Sigmoid colon (tissue), 4 donors: Measurements from ENCODE around the gene TMC8.

ENCODE experiments used
- CTCF ChIP-seq, 4 experiments: fragments of 450-650 bp in 3 of 4; fragments of 200-600 bp in 1 of 4; IDR thresholded peaks; one replicate each; pipeline ENCODE4 v1.5.1; 2016 to 2019; ENCODE audit warnings: antibody characterized with exemption in 4 of 4, mild to moderate bottlenecking in 3 of 4, moderate library complexity in 2 of 4
- POLR2AphosphoS5 ChIP-seq, 4 donors: sonication (generic); formaldehyde crosslinking; IDR thresholded peaks; one replicate each; pipeline ENCODE4 v1.6.1; 2017; ENCODE audit warnings: antibody characterized with exemption in 4 of 4

- TF ChIP-seq POLR2AphosphoS5 (IDR thresholded peaks at IDR 0.05) (no peak), CTCF (IDR thresholded peaks at IDR 0.05) (no peak)
Measured at GRCh38 chr17:78185981-78186691, 55.6 kb downstream of the TMC8 start.
